OCI-M2 (cell line): ENCODE measurements around the gene NAA80.

Experiments used
- DNase-seq: peaks from one replicate; lab custom pipeline; 2025; ENCODE audit not compliant: unreplicated experiment; lab: John Stamatoyannopoulos, UW

The NAA80 gene

DNA sequence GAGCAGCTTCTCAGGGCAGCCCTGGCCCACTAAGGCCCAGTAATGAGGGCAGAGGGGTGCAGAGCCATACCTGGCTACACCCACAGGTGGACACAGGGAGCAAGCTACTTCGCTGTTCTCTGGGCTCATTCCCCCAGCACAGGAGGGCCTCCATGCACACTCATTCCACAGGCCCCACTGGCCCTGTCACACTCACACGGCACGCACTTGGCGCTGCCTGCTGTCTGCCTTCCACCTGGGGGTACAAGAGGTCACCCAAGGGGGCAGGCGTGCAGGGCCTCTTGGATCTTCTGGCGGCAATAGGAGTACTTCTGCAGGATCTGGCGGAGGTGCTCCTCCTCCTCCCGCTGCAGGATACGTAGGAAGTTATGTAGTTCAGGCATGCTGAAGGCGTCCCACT is 31.1 kb upstream of the NAA80 start:
- no peak for DNase-seq

DNA sequence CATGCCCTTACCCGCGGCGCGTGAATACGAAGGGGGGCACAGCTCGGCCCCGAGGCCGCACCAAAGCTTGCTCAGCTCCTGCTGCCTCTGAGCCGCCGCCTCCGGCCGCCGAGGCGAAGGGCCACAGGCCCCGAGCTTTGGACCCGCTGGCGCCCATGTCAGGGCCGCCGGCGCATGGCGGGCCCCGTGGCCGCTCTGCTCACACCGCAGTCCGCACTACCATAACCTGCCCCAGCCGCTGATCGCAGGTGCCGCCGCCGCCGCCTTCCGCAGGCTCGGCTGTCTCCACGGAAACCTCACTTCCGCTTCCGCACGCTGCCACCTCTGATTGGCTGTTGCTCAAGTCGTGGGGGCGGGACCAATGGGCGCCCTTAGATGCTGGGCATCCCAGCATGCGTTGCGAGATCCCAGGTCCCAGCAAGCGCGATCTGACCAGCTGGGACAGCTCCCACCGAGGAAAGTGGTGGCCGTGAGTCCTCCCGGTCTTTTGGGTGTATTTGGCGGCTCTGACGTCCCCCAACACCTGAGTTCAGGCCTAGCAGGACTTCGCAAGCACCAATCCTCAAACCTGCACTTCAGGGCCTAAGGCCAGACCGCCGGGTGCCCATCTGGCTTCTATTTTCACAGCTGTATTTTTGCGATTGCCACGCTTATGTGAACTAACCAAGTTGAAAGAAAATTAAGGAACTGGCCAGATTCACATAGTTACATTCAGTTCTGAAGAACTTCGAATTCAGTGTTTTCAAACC is 28.9 kb upstream of the NAA80 start, which contains the start of gene TUSC2:
Gene TUSC2 (minus strand): TSS at position 281 of the 749 bp plus-strand sequence. CDS start 124 bp downstream, at position 157.
- peak; percentile 79 for DNase-seq

DNA sequence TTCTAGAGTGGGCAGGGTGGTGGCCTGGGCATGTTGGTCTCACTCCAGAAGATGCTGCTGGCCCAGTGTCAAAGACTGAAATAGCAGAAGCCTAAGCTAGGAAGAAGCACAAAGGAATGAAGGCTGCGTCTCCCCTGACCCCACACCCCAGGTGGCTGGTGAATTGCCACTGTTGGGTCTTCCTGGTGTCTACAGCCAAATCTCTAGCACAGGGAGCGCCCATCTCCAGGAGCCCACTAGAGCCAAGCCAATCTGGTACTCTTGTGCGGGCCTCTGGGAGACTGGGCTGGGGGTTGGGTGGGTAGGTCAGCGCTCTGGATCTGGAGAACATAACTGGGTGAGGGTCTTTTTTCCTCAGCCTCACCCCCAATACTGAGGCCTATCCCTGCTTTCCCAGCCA is 27.9 kb upstream of the NAA80 start:
- no peak for DNase-seq

DNA sequence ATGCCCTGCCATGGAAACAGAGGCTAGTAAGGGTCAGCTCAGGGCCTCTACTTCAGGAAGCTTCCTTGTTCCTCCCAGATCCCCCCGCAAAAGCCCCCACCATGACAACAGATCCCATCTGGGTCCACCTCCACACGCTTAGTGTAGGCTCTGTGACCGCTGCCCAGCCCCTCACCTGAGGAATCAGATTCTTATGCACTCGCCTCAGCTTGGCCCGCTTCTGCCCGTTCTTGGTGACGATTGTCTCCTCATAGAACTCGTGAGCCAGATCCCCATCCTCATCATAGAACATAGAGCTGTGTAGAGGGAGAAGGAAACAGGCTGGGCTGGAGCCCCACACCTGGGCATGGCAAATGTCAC is 27.0 kb upstream of the NAA80 start:
- DNase-seq = no peak

DNA sequence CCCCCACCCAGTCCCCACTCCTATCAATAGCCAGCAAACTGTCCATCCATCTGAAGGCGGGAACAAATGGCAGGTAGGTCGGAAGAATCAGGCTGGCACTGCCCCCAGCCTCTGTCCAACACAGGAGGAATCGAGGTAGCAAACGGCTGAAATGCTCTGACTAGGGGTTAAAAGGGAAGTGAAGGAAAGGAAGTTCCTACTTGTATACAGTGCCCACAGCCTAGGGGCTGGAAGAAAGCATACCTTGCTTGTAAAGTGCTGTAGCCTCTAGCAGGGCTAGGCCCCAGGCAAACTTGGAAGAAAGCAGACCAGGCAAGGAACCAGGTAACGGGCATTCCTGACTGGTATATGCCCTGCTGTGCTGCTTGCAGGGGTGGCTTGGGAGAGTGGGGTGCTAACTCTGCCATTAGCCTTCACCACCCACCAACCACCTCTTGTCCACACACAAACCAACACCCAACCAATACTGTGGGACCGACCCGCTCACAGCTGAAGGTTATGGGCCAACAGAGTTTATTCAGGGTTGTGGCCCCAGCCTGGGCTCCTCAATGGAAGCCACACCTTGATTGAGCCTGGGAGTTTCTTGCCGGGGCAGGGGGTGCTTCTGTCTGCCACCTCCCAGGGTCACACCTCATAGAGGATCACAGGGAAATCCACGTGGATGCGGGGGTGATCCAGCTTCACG is 26.4 kb upstream of the NAA80 start:
- DNase-seq = no peak

DNA sequence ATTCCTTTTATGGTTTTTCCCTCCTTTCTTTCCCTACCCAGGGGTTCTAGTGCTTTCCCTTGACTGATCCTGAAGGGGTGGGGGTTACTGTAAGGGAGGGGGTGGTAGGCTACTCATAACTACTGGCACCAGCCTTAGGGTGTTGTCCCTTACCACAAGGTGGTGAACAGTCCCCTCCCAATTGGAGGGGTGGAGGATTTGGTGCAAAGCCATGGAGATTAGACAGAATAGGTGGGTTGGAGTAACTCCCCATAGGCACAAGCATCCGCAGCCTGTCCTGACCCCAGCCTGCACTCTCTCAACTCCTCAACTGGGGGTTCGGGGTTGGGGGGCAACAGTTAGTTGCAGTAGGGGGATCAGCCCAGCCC is 25.9 kb upstream of the NAA80 start:
- DNase-seq = no peak

DNA sequence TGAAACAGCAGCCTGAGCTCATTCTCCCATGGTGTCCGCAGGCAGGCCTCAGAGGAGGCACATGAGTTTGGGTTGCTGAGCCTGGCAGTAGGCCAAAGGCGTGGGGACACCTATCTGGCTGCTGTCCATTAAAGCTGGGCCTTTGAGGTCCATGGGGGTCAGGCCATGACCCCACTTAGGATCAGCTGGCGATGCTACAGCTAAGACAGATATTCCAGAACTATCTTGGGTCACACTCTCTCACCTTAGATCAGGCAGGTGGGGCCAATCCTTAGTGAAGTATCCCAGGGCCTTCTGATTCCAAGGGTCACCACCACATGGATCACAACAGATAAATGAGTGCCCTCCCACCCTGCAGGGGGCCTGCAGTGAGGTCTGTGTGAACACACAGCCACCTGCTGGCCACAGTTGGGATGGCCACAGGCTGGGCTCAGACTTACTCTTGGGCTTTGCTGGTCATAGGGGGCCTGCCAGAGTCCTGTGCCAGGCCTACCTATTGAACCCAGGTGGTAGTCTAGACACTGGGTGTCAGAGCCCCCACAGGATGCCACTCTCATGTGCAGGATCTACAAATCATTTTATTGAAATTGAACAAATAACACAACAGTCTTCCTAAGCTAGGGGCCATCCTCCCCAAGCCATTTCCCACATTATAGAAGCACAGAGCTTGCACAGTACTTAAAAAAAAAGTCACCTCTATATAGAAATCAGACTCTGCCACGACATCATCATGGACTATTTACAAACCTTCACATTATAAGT is 25.3 kb upstream of the NAA80 start:
- peak; percentile 47 for DNase-seq

DNA sequence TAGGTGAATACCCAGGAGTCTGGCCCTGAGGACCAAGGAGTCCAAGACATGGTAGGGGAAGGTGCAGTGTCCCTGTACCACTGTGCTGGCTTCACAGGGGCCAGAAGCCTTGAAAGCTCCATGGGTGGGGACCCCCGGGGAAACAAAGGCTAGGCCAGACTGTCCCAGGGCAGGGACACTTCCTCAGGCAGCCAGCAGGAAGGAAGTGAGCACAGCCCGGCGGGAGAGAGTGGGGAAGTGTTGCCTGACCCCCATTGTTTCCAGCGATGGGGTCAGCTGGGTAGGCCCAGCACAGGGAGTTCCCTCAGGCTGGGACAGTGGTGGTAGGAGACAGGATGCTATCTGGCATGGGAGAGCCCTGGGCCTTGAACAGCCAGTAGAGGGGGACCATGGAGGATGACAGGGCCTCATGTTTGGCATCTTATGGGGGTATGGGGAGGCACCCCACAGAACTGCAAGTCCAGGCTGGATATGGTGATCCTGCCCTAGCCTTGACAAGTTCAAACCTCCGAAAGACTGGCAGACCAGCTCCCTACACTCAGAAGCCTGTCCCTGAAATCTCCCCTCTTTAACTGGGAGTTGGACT is 24.5 kb upstream of the NAA80 start:
- no peak for DNase-seq

DNA sequence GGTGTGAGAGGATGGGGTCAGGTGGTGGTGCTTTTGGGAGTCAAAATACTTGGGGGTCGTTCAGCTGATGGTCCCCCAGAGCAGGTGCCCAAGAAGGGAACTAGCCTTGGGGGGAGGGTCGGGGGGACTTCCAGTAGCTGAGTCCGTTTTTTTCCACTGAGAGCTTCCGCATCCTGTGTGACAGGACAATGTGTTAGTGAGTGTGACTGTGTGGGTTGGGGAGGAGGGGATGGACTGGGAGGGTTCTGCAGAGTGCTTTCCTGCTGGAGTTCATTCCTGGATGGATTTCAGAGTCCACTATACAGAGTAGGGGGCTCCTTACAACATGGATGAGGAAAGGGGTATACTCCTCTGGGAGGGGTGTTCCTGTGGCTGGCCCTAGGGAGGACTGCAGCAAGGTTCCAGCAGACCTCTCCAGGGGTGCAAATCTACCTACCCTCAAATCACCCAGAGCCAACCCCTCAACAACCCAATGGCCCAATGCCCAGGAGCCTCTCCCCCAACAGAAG is 23.9 kb upstream of the NAA80 start:
- no peak for DNase-seq

DNA sequence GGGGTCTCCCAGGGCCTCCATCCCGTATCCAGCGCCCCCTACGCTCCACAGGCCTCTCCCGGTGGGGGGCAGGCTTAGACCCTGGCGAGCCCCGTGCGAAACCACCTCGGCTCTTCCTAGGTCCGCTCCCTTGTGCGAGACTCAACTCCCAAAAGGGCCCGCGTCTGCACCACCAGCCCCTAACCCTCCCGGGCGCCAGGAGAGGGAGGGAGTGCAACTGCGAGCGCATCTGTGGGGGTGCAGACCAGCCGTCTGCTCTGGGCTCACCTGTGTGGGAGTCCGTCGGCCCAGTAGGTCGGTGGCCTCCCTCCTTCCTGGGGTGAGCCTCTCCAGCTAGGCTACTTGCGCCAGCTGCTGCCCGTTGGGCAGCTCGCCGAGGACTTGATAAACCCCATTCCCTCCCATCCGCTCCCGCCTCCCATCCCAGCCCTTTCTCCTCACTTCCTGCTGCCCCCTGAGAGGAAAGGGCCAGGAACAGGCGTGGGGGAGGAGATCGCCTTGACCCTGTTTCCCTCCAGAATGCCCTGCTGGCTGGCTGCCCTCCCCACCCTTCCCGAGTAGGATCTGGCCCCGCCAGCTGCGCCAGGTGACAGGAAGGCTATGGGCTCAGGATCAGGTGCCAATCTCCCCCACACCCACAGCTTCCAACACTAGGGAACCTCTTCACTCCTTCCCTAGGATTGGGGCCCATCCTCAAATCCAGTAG is 23.3 kb upstream of the NAA80 start, which contains the start of gene HYAL2:
Gene HYAL2 (minus strand): TSS at position 360 of the 706 bp plus-strand sequence. CDS start 2,256 bp downstream, outside the sequence.
- no peak for DNase-seq

DNA sequence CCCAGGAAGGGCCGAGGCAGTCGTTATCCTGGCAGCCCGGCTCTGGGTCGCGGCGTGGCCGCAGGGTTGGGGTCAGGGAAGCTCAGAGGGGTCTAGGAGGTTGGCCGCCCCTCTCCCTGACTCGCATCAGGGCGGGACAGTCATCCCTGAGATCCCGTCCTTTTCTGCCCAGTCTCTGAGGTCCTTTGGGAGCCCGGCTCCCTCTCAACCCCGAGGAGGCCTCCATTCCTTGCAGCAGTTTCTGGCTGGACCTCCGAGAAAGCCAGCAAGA is 22.8 kb upstream of the NAA80 start:
- DNase-seq = no peak

DNA sequence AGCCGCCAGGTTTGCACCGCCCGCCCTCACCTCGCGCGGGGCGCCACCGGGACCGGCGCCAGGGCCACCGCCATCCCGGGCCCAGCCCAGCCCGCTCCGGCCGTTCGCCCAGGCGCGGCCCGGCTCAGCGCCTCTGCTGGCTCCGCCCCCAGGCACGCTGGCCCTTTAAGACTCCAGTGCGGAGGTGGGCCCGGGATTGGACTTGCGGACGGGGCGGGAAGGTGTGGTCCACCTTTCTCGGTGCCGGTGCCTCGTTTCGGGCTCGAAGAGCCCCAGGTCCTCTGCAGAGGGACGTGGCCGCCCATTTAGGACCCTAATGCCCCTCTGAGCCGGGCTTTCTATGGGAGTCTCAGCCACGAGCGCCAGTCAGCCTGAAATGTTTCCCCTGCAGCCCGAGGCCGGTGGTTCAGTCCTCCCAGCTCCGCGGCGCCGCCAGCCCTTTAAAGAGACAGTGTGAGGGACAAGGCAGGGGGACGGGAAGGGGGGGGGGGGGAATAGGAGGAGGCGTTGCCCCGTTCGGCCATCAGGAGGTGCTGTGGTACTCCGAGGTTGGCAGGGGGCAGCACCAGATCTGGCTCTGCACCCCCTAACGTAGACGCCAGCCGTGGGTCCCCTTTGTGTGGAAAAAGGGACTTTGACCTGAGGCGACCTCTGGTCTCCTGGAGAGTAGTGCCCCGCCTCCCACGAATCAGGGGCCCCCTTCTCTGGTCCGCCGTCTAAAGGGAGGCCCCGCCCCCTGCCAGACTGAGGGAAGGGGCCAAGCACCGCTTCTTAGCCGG is 22.3 kb upstream of the NAA80 start:
- DNase-seq = peak; percentile 61

DNA sequence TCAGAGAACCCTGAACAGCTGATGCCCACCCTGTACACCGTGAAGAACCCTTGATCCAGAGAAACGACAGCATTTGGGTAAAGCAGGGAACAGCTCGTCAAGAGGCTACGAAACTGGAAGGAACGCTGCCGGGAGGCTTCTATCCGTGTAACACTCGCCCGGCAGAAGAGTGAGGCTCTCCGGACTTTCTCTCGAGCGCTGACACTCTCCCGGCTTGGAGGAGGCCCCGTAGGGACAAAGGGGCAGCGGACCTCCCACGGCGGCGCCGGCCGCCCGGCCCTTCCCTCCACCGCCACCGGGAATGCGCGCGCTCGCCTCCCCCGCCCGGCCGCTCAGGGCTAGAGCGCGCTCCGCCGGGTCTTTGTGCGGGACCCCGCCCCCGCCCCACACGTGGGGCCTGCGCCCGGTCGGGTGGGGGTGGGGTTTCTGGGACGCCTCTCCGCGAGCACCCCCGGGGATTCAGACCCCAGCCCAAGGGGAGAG is 21.7 kb upstream of the NAA80 start:
- DNase-seq = no peak

DNA sequence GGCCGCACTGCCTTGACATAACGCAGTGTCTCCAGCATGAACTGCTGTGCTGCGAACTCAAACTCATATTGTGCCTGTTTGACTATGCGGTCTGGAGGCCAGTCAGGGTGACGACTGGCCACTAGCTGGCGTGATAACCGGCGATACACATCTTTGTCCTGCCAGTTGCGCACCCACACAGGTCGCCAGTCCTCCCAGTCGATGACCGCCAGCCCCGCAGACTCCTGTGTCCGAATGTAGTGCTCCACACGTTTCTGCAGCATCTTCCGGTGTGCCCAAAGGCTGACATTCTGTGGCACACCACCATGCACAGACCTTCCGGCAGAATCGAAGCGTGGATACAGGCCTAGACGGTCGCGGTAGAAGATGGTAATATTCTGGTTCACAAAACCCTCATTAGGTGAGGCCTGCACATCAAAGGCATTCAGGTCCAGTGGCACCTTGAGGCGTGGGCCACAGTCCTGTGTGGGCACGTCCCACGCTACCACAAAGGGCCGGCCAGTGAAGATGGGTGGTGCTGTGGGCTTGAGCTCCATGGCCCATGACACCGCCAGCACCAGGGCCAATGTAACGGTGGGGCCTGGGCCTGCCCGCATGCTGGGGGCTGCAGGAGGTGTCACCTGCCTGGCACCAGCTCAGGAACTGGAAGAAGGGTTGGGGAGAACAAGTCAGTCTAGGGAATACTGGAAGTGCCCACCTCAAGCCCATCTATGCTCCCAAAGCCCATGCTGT is 20.9 kb upstream of the NAA80 start:
- no peak for DNase-seq

DNA sequence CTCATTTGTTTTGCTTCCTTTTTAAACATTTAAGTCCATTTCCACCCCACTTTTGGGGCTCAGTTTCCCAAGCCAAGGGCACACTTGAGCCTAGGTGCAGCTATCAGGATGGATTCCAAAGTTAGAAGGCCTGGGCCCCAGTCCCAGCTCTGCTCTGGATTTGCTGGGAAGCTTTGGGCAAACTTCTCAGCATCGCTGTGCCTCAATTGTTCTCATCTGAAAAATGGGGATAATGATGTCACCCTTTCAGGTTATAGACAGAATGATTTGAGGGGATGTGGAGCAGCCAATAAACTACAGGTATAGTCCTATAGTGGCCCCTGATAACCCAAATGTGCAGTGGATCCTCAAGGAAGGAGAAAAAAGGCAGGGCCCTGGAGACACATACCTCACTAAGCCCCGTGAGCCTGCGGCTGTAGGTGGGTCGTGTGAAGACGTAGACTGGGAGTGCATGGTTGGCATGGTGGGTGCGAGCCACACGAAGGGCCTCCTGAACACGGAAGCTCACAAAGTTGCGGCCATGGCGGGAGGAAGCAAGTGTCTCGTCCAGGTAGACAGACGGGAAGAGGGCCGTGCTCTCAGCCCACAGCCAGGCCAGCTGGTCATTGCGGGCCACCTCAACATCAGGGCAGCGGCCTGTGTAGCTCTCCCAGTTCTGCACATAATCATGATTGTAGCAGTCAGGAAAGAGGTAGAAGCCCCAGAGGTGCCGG is 20.1 kb upstream of the NAA80 start:
- no peak for DNase-seq

DNA sequence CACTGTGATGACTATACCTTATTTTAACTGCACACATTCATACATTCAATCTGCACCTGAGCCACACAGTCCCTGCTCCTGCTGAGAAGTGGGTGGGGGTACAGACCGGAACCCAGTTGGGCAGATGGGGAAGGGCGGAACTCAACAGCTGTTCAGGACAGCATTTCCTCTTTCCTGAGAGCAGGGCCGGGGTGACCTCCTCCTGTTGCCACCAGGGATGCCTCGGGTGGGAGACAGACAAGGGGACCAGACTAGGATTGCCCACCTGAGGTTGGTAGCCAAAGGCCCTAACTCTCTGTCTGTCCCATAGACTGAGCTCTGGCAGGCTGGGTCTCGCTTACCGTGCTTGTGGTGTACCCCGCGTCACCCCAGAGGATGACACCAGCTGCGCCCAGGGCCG is 19.4 kb upstream of the NAA80 start:
- no peak for DNase-seq

DNA sequence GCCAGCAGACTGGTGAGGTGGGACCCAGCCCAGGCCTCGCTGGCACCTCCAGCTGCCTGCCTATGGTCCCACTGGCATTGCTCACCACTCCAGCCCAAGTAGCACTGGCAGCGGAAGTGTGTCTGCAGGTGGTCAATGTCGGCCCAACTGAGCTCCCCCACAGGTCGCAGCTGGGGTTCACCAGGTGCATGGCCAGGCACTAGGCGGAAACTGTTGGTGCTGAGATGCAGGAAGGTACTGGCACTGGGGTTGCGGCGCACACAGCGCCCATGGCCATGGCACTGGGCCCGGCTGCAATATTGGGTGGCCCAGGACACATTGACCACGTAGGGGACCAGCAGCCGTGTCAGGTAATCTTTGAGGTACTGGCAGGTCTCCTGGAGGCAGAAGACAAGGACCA is 19.0 kb upstream of the NAA80 start:
- no peak for DNase-seq

DNA sequence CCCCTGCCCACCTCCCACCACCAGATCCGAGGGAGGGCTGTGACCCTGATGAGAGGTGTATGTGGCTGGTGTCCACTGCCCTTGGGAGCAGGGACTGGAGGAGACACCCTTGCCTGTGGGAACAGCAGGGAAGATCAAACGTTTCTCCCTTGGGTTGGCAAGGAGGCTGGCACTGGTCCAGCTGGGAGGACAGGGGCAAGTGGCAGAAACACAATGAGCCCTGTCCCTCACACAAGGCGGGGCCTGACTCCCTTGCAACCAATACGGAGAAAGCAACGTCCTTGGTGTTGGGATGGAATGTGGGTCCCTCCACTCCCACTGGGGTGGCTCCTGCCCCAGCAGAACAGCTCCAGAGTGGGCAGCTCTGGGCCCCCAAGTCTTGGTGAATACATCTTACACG is 18.1 kb upstream of the NAA80 start:
- DNase-seq = no peak
